IMR-90 (cell line): Measurements from ENCODE around the gene TNPO1. TPM values are rescaled to one million over a fixed set of nuclear protein-coding genes. Genes with fewer than 3 reads are reported as not detected.

ENCODE experiments used
- ATAC-seq: fragments of 200-7000 bp; cut with Tn5 transposase; 2 replicates; pipeline ENCODE4 v1.9.1; 2020; ENCODE audit warnings: low read depth, mild to moderate bottlenecking, moderate library complexity
- BruUV-seq: library from RNA; stranded (reverse); fragments of 400-500 nt; replicated peaks from 2 replicates; lab custom pipeline; 2021; lab: Mats Ljungman, UMichigan
- CTCF ChIA-PET: fragments of 300-600 bp; formaldehyde crosslinking; extraction: SDS; loops from one replicate; lab custom pipeline; 2021; ENCODE audit warnings: antibody characterized with exemption; lab: Yijun Ruan, JAX
- POLR2A ChIA-PET: fragments of 300-600 bp; sonication (Branson Sonifier 250); formaldehyde crosslinking; loops from one replicate; lab custom pipeline; 2022; ENCODE audit warnings: antibody characterized with exemption; ENCODE audit not compliant: unreplicated experiment; lab: Charles Lee
- DNase-seq: peaks from one replicate; pipeline ENCODE4 v3.0.0; 2013
- H2AFZ ChIP-seq: replicated peaks from 2 replicates; pipeline ENCODE3; 2013; ENCODE audit warnings: low read length, mild to moderate bottlenecking; ENCODE audit not compliant: poor library complexity
- H2AK5ac ChIP-seq: 2 replicates; pipeline ENCODE4 v1.6.1; 2013; ENCODE audit warnings: low read depth, low read length, inconsistent platforms
- H2AK9ac ChIP-seq: replicated peaks from 2 replicates; pipeline ENCODE3; 2013; ENCODE audit warnings: mild to moderate bottlenecking, low read depth, low read length, moderate library complexity; ENCODE audit not compliant: poor library complexity
- H2BK120ac ChIP-seq: 2 replicates; pipeline ENCODE4 v1.6.1; 2013; ENCODE audit warnings: low read depth, low read length, inconsistent platforms
- H2BK15ac ChIP-seq: 3 replicates; pipeline ENCODE4 v1.6.1; 2013; ENCODE audit warnings: low read depth, low read length, inconsistent platforms
- H2BK20ac ChIP-seq: 2 replicates; pipeline ENCODE4 v1.6.1; 2013; ENCODE audit warnings: low read depth, mild to moderate bottlenecking, inconsistent platforms, low read length, moderate library complexity
- H2BK5ac ChIP-seq: 2 replicates; pipeline ENCODE4 v1.6.1; 2013; ENCODE audit warnings: mild to moderate bottlenecking, low read depth, low read length, inconsistent platforms; ENCODE audit not compliant: poor library complexity, severe bottlenecking
- H3K14ac ChIP-seq: replicated peaks from 2 replicates; pipeline ENCODE4 v1.6.1; 2013; ENCODE audit warnings: low read depth, low read length, inconsistent platforms
- H3K18ac ChIP-seq: 2 replicates; pipeline ENCODE4 v1.6.1; 2013; ENCODE audit warnings: low read depth, low read length, control low read depth
- H3K23ac ChIP-seq: 2 replicates; pipeline ENCODE4 v1.6.1; 2013; ENCODE audit warnings: low read depth, low read length, inconsistent platforms
- H3K27ac ChIP-seq: 2 replicates; pipeline ENCODE4 v1.5.1; 2013; ENCODE audit warnings: mild to moderate bottlenecking, control low read depth, low read length; ENCODE audit not compliant: insufficient read depth
- H3K27me3 ChIP-seq: 2 replicates; pipeline ENCODE4 v1.6.1; 2013; ENCODE audit warnings: low read length; ENCODE audit not compliant: control insufficient read depth, insufficient read depth
- H3K36me3 ChIP-seq: 2 replicates; pipeline ENCODE4 v1.6.1; 2013; ENCODE audit warnings: low read length, mixed read lengths; ENCODE audit not compliant: control insufficient read depth, insufficient read depth
- H3K4ac ChIP-seq: 2 replicates; pipeline ENCODE4 v1.6.1; 2013; ENCODE audit warnings: low read depth, low read length, inconsistent platforms
- H3K4me1 ChIP-seq: 2 replicates; pipeline ENCODE4 v1.6.1; 2013; ENCODE audit warnings: low read length, mixed read lengths; ENCODE audit not compliant: control insufficient read depth, insufficient read depth
- H3K4me2 ChIP-seq: 2 replicates; pipeline ENCODE4 v1.6.1; 2013; ENCODE audit warnings: low read depth, mild to moderate bottlenecking, control low read depth, low read length, moderate library complexity
- H3K4me3 ChIP-seq: 2 replicates; pipeline ENCODE4 v1.5.1; 2013; ENCODE audit warnings: low read depth, mild to moderate bottlenecking, control low read depth, low read length, moderate library complexity; ENCODE audit not compliant: insufficient read depth
- H3K56ac ChIP-seq: 2 replicates; pipeline ENCODE4 v1.6.1; 2013; ENCODE audit warnings: low read length, inconsistent platforms; ENCODE audit not compliant: insufficient read depth; ENCODE audit errors: extremely low read depth
- H3K79me1 ChIP-seq, 2 experiments: 2 replicates each; pipeline ENCODE4 v1.6.1; 2013; ENCODE audit warnings: low read length in 2 of 2, inconsistent platforms in 1 of 2, low read depth in 1 of 2
- H3K9ac ChIP-seq: 2 replicates; pipeline ENCODE4 v1.6.1; 2013; ENCODE audit warnings: low read depth, low read length, control low read depth
- H3K9me1 ChIP-seq: 2 replicates; pipeline ENCODE4 v1.6.1; 2013; ENCODE audit warnings: low read length, inconsistent platforms; ENCODE audit not compliant: insufficient read depth
- H3K9me3 ChIP-seq: 2 replicates; pipeline ENCODE4 v1.6.1; 2013; ENCODE audit warnings: low read length; ENCODE audit not compliant: control insufficient read depth, insufficient read depth
- H4K20me1 ChIP-seq: 2 replicates; pipeline ENCODE4 v1.6.1; 2013; ENCODE audit warnings: low read length, inconsistent platforms; ENCODE audit not compliant: insufficient read depth
- H4K5ac ChIP-seq: 2 replicates; pipeline ENCODE4 v1.6.1; 2013; ENCODE audit warnings: mild to moderate bottlenecking, low read depth, low read length, control low read depth
- H4K8ac ChIP-seq, 2 experiments: 2 replicates each; pipeline ENCODE4 v1.6.1; 2013; ENCODE audit warnings: low read depth in 2 of 2, low read length in 2 of 2, control low read depth in 1 of 2, inconsistent platforms in 1 of 2
- H4K91ac ChIP-seq: 2 replicates; pipeline ENCODE4 v1.6.1; 2013; ENCODE audit warnings: low read depth, low read length, inconsistent platforms; ENCODE audit not compliant: insufficient read depth
- CHD1 ChIP-seq: IDR thresholded peaks from 2 replicates; pipeline ENCODE4 v1.6.1; 2012; ENCODE audit warnings: low read depth, low read length, improper control_type of control experiment
- MXI1 ChIP-seq: IDR thresholded peaks from 2 replicates; pipeline ENCODE4 v1.6.1; 2012; ENCODE audit warnings: low read depth, mild to moderate bottlenecking, low read length, moderate library complexity, borderline replicate concordance
- RCOR1 ChIP-seq: IDR thresholded peaks from 2 replicates; pipeline ENCODE4 v1.6.1; 2012; ENCODE audit warnings: mild to moderate bottlenecking, low read length, improper control_type of control experiment; ENCODE audit not compliant: insufficient replicate concordance
- SMC3 ChIP-seq: fragments of 150-350 bp; IDR thresholded peaks from 2 replicates; pipeline ENCODE4 v1.6.1; 2016; ENCODE audit warnings: low read depth, mild to moderate bottlenecking, antibody characterized with exemption, low read length, moderate library complexity
- WGBS, 2 experiments: methylation state at CpG; one replicate each; pipeline versions ENCODE4 v1.1.5 to v1.1.7; 2013; ENCODE audit warnings: missing lambda C conversion rate in 2 of 2; ENCODE audit not compliant: insufficient read length in 1 of 2; ENCODE audit errors: extremely low coverage in 2 of 2; 5-methylcytosine and 5-hydroxymethylcytosine counted together
- dilution Hi-C: fragments of 300-500 bp; cut with HindIII; formaldehyde crosslinking; loops from one replicate; pipeline ENCODE4 v1.14.3; 2018; ENCODE audit warnings: low sequenced_read_pairs; ENCODE audit not compliant: unreplicated experiment
- in situ Hi-C: fragments of 300-500 bp; cut with MboI; formaldehyde crosslinking; loops from 3 replicates; pipeline ENCODE4 v1.14.3; 2019; ENCODE audit warnings: low sequenced_read_pairs, inconsistent platforms, mixed read lengths
- intact Hi-C: fragments of 100-400 bp; cut with micrococcal nuclease; formaldehyde crosslinking; loops from 2 replicates; pipeline ENCODE4 v1.10.0; 2022
- polyA plus RNA-seq, 3 experiments: library from polyadenylated mRNA; depleted of rRNA; stranded (reverse); fragments of >200 nt; gene quantifications; 2 replicates each; pipeline ENCODE4 v1.2.3, GENCODE V29; 2012; ENCODE audit warnings: low replicate concordance in 1 of 3
- total RNA-seq: library from RNA; depleted of rRNA; stranded (reverse); fragments of >200 nt; gene quantifications from 2 replicates; pipeline ENCODE4 v1.2.3, GENCODE V29; 2012
- TF ChIP-seq, protein P1 (sequence below): conservative IDR thresholded peaks from 2 replicates; pipeline ENCODE4 v1.5.1; 2012; ENCODE audit warnings: mild to moderate bottlenecking, low read depth, low read length, improper control_type of control experiment
- TF ChIP-seq, protein P2 (sequence below): fragments of 150-350 bp; IDR thresholded peaks from 2 replicates; pipeline ENCODE4 v1.6.1; 2016; ENCODE audit warnings: low read depth, mild to moderate bottlenecking, low read length, moderate library complexity, borderline replicate concordance

Gene TNPO1
- total and polyA plus RNA-seq, 2 of the 4 experiments (the other 2 are of a cell fraction) = 45.5 to 400 TPM

DNA sequence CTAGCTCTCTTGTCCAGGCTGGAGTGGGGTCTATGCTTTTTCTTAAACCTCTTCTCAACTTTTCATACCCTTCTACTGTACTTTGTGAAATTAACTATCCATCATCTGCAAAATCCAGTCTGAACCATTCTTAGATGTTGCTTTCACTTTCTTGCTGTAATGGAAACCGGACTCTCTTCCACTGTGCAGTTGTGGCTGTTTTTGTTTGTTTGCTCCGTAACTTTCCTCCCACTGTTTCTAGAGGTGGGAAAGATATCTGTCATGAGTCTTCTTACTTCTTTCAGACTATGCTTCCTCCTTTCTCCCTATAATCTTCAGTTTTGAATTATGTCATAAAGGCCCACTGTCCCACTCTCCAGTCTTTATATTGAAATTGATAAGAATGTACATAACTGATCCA is 6.5 kb downstream of the TNPO1 start:
- H3K9me3 ChIP-seq = no peaks in the 10 kb centered on the region
- H3K23ac ChIP-seq = 0 out of 2 replicates have a peak overlapping the region, but pooled peaks have one; percentile 10
- H2BK5ac ChIP-seq = no peak overlapping the region
- no peak overlapping the region for H3K18ac ChIP-seq
- CTCF ChIA-PET = no interaction called here
- no peak overlapping the region for H3K9ac ChIP-seq
- TF ChIP-seq, protein P1, sequence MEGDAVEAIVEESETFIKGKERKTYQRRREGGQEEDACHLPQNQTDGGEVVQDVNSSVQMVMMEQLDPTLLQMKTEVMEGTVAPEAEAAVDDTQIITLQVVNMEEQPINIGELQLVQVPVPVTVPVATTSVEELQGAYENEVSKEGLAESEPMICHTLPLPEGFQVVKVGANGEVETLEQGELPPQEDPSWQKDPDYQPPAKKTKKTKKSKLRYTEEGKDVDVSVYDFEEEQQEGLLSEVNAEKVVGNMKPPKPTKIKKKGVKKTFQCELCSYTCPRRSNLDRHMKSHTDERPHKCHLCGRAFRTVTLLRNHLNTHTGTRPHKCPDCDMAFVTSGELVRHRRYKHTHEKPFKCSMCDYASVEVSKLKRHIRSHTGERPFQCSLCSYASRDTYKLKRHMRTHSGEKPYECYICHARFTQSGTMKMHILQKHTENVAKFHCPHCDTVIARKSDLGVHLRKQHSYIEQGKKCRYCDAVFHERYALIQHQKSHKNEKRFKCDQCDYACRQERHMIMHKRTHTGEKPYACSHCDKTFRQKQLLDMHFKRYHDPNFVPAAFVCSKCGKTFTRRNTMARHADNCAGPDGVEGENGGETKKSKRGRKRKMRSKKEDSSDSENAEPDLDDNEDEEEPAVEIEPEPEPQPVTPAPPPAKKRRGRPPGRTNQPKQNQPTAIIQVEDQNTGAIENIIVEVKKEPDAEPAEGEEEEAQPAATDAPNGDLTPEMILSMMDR = no peak
- no peak for TF ChIP-seq RCOR1
- TF ChIP-seq CHD1 = no peak
- no peak for TF ChIP-seq SMC3
- TF ChIP-seq, protein P2, sequence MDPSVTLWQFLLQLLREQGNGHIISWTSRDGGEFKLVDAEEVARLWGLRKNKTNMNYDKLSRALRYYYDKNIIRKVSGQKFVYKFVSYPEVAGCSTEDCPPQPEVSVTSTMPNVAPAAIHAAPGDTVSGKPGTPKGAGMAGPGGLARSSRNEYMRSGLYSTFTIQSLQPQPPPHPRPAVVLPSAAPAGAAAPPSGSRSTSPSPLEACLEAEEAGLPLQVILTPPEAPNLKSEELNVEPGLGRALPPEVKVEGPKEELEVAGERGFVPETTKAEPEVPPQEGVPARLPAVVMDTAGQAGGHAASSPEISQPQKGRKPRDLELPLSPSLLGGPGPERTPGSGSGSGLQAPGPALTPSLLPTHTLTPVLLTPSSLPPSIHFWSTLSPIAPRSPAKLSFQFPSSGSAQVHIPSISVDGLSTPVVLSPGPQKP = no peak
- no peak for TF ChIP-seq MXI1
- no TSS peak for BruUV-seq
- no peaks in the 10 kb centered on the region for H3K27me3 ChIP-seq
- DNase-seq (no peak), ATAC-seq (no peak)
- intact Hi-C loops (no loop called here), dilution Hi-C loops (no loop called here), in situ Hi-C loops (no loop called here)
- H2BK20ac ChIP-seq = no peak overlapping the region
- H2AK5ac ChIP-seq = no peak overlapping the region
- H2BK120ac ChIP-seq = no peak overlapping the region
- peaks cover 10% of the 10 kb centered on the region for H3K4me1 ChIP-seq
- 0 out of 2 replicates have a peak overlapping the region, but pooled peaks have one; percentile 3 for H3K14ac ChIP-seq
- no peak overlapping the region for H4K5ac ChIP-seq
- peak overlapping the region; percentile 20 for H3K4me2 ChIP-seq
- H4K20me1 ChIP-seq = peaks cover 77% of the 10 kb centered on the region
- no peak overlapping the region for H3K27ac ChIP-seq
- H3K56ac ChIP-seq = no peak overlapping the region
- no peak overlapping the region for H2AK9ac ChIP-seq
- H2BK15ac ChIP-seq = no peak overlapping the region
- H4K91ac ChIP-seq = no peak overlapping the region
- no peak overlapping the region for H2AFZ ChIP-seq
- POLR2A ChIA-PET = no interaction called here
- peaks cover 24% of the 10 kb centered on the region for H3K9me1 ChIP-seq
- WGBS, 2 experiments = no CpG with 5 or more reads among the region's 2 CpGs
- peaks cover 39 to 79% of the 10 kb centered on the region in 2 experiments for H3K79me1 ChIP-seq
- H3K4me3 ChIP-seq = no peak overlapping the region
- H4K8ac ChIP-seq = no peak overlapping the region
- peaks cover 3% of the 10 kb centered on the region for H3K36me3 ChIP-seq
- no peak overlapping the region for H3K4ac ChIP-seq
